PC-9 (cell line): ENCODE measurements around the gene IQCK. TPM values are rescaled to one million over a fixed set of nuclear protein-coding genes. Genes with fewer than 3 reads are reported as not detected.

ENCODE experiments used
- BruUV-seq: library from RNA; stranded (reverse); fragments of 400-500 nt; replicated peaks from 2 replicates; lab custom pipeline; 2021; lab: Mats Ljungman, UMichigan
- CTCF ChIA-PET: fragments of 300-600 bp; sonication (Branson Sonifier 250); formaldehyde crosslinking; loops from one replicate; lab custom pipeline; 2022; ENCODE audit warnings: antibody characterized with exemption; lab: Charles Lee
- POLR2A ChIA-PET: fragments of 300-600 bp; sonication (Branson Sonifier 250); formaldehyde crosslinking; loops from one replicate; lab custom pipeline; 2022; ENCODE audit warnings: antibody characterized with exemption; ENCODE audit not compliant: unreplicated experiment; lab: Charles Lee
- DNase-seq, 2 experiments: peaks; one replicate each; pipeline versions ENCODE4 v3.0.0 to v3.0.0-alpha.2; 2015 to 2022; ENCODE audit warnings: mixed read lengths in 1 of 2
- H2AFZ ChIP-seq: fragments of 200-600 bp; sonication (generic); 2 replicates; pipeline ENCODE4 v1.8.1; 2017; ENCODE audit warnings: antibody characterized with exemption
- H3F3A ChIP-seq: fragments of 200-600 bp; sonication (generic); 2 replicates; pipeline ENCODE4 v1.8.1; 2017; ENCODE audit warnings: antibody characterized with exemption, mild to moderate bottlenecking, low read depth; ENCODE audit not compliant: insufficient read depth
- H3K27ac ChIP-seq: fragments of 200-600 bp; sonication (generic); 2 replicates; pipeline ENCODE4 v1.6.1; 2016; ENCODE audit warnings: mixed run types
- H3K27me3 ChIP-seq: fragments of 200-600 bp; sonication (generic); 2 replicates; pipeline ENCODE4 v1.6.1; 2016; ENCODE audit warnings: low read depth, mixed run types; ENCODE audit not compliant: insufficient read depth
- H3K36me3 ChIP-seq: fragments of 200-600 bp; sonication (generic); 2 replicates; pipeline ENCODE4 v1.6.1; 2016; ENCODE audit warnings: low read depth, mixed run types
- H3K4me1 ChIP-seq: fragments of 200-600 bp; sonication (generic); replicated peaks from 2 replicates; pipeline ENCODE4 v1.6.1; 2016; ENCODE audit warnings: mixed run types; ENCODE audit not compliant: insufficient read depth
- H3K4me2 ChIP-seq: fragments of 200-600 bp; sonication (generic); 2 replicates; pipeline ENCODE4 v1.6.1; 2017; ENCODE audit warnings: mixed run types
- H3K4me3 ChIP-seq: fragments of 200-600 bp; sonication (generic); 2 replicates; pipeline ENCODE4 v1.6.1; 2016; ENCODE audit warnings: mixed run types
- H3K79me2 ChIP-seq: fragments of 200-600 bp; sonication (generic); 2 replicates; pipeline ENCODE4 v1.6.1; 2017; ENCODE audit warnings: low read depth, mixed run types
- H3K9me2 ChIP-seq: fragments of 200-600 bp; sonication (generic); 2 replicates; pipeline ENCODE4 v1.8.1; 2017; ENCODE audit warnings: mild to moderate bottlenecking; ENCODE audit not compliant: insufficient read depth
- H3K9me3 ChIP-seq: fragments of 200-600 bp; sonication (generic); 2 replicates; pipeline ENCODE4 v1.8.1; 2016; ENCODE audit warnings: low read depth; ENCODE audit not compliant: insufficient read depth
- H4K20me1 ChIP-seq: fragments of 200-600 bp; sonication (generic); 2 replicates; pipeline ENCODE4 v1.8.1; 2017; ENCODE audit not compliant: insufficient read depth
- EZH2 ChIP-seq: fragments of 200-600 bp; sonication (generic); IDR thresholded peaks from 2 replicates; pipeline ENCODE4 v1.8.0; 2017; ENCODE audit warnings: antibody characterized with exemption, low read depth
- intact Hi-C: fragments of 100-400 bp; cut with micrococcal nuclease; formaldehyde crosslinking; loops from one replicate; pipeline ENCODE4 v1.10.0; 2022; ENCODE audit not compliant: unreplicated experiment
- total RNA-seq: library from RNA; stranded (reverse); gene quantifications from 2 replicates; pipeline ENCODE4 v1.2.3, GENCODE V29; 2021
- TF ChIP-seq, protein P1 (sequence below): fragments of 200-600 bp; sonication (generic); conservative IDR thresholded peaks from 2 replicates; pipeline ENCODE4 v1.6.1; 2017; ENCODE audit warnings: mixed run types, antibody characterized with exemption, mild to moderate bottlenecking, moderate library complexity

Gene IQCK
- total RNA-seq, 1 experiment from 2014 or later, result 21.6 TPM

- ChIA-PET CTCF (no interaction called here), POLR2A (interaction anchor here (0.6 kb wide), 3 partner anchors 152 to 953 kb away, joined by 4 to 11 read pairs (median 6); no protein-coding TSS in a partner anchor)
- Histone ChIP-seq H3K9me2 (no peaks in the 10 kb centered on the region), H3F3A (no peaks in the 10 kb centered on the region), H3K4me3 (no peak overlapping the region), H3K36me3 (peaks cover 5% of the 10 kb centered on the region; the same call in 1 of the 2 replicates), H3K79me2 (no peaks in the 10 kb centered on the region), H3K9me3 (no peaks in the 10 kb centered on the region), H3K4me2 (no peak overlapping the region), H3K27me3 (no peaks in the 10 kb centered on the region), H3K4me1 (no peaks in the 10 kb centered on the region), H4K20me1 (no peaks in the 10 kb centered on the region), H3K27ac (no peak overlapping the region), H2AFZ (no peak overlapping the region)
- no TSS peak for BruUV-seq
- TF ChIP-seq EZH2, result no peak
- TF ChIP-seq, protein P1, sequence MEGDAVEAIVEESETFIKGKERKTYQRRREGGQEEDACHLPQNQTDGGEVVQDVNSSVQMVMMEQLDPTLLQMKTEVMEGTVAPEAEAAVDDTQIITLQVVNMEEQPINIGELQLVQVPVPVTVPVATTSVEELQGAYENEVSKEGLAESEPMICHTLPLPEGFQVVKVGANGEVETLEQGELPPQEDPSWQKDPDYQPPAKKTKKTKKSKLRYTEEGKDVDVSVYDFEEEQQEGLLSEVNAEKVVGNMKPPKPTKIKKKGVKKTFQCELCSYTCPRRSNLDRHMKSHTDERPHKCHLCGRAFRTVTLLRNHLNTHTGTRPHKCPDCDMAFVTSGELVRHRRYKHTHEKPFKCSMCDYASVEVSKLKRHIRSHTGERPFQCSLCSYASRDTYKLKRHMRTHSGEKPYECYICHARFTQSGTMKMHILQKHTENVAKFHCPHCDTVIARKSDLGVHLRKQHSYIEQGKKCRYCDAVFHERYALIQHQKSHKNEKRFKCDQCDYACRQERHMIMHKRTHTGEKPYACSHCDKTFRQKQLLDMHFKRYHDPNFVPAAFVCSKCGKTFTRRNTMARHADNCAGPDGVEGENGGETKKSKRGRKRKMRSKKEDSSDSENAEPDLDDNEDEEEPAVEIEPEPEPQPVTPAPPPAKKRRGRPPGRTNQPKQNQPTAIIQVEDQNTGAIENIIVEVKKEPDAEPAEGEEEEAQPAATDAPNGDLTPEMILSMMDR, result no peak
- intact Hi-C loops, result no loop called here
- no peak for DNase-seq
These were observed 17.2 kb downstream of the IQCK start for GRCh38 chr16:19735074-19735867.

GRCh38 chr16:19737306-19738038, 19.4 kb downstream of the IQCK start:
- no peaks in the 10 kb centered on the region for H3K9me2 ChIP-seq
- no peaks in the 10 kb centered on the region for H3K79me2 ChIP-seq
- ChIA-PET CTCF (no interaction called here), POLR2A (no interaction called here)
- no peak overlapping the region for H2AFZ ChIP-seq
- H4K20me1 ChIP-seq, result no peaks in the 10 kb centered on the region
- H3K4me3 ChIP-seq, result no peak overlapping the region
- no TSS peak for BruUV-seq
- H3K36me3 ChIP-seq, result peaks cover 5% of the 10 kb centered on the region; the same call in 1 of the 2 replicates
- no peak overlapping the region for H3K27ac ChIP-seq
- no peaks in the 10 kb centered on the region for H3K9me3 ChIP-seq
- H3K4me1 ChIP-seq, result no peaks in the 10 kb centered on the region
- no peaks in the 10 kb centered on the region for H3F3A ChIP-seq
- DNase-seq, result no peak
- intact Hi-C loops, result no loop called here
- TF ChIP-seq EZH2, result no peak
- TF ChIP-seq, protein P1, result no peak
- no peaks in the 10 kb centered on the region for H3K27me3 ChIP-seq
- no peak overlapping the region for H3K4me2 ChIP-seq

DNA sequence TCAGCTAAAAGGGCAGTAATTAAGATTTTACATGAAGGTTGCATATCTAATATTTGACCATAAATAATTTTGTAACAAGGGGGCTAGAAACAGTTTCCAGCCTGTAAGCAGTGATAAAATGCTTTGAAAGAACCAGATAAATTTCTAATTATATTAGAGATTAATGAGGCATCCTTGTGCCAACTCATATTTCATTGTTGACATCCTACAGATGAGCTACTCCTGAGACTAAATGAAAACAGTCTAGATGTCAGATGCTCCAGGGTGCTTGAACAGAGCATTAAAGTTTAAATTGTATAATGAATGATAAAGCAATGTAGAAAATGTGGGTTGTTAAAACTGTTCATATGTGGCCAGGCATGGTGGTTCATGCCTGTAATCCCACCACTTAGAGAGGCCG, 23.3 kb downstream of the IQCK start:
- Histone ChIP-seq H3K4me3 (no peak overlapping the region), H3K36me3 (peaks cover 2% of the 10 kb centered on the region; the same call in 1 of the 2 replicates), H3K9me2 (no peaks in the 10 kb centered on the region), H4K20me1 (no peaks in the 10 kb centered on the region), H2AFZ (no peak overlapping the region), H3K9me3 (no peaks in the 10 kb centered on the region), H3F3A (no peaks in the 10 kb centered on the region), H3K79me2 (no peaks in the 10 kb centered on the region), H3K4me1 (no peaks in the 10 kb centered on the region), H3K27me3 (no peaks in the 10 kb centered on the region), H3K27ac (no peak overlapping the region), H3K4me2 (no peak overlapping the region)
- TF ChIP-seq, protein P1, result no peak
- no peak for TF ChIP-seq EZH2
- BruUV-seq, result no TSS peak
- no peak for DNase-seq
- intact Hi-C loops, result no loop called here
- POLR2A ChIA-PET, result no interaction called here
- CTCF ChIA-PET, result no interaction called here
